ENCODE results near the gene KLHDC8B. TPM values are rescaled to one million over a fixed set of nuclear protein-coding genes. Genes with fewer than 3 reads are reported as not detected.

The KLHDC8B gene
- total and polyA plus RNA-seq, 9 of the 15 experiments (the other 6 are each of a cell fraction or from before 2014, with no cell fraction given) = 6.9 to 34.8 (median 25.2) TPM

DNA sequence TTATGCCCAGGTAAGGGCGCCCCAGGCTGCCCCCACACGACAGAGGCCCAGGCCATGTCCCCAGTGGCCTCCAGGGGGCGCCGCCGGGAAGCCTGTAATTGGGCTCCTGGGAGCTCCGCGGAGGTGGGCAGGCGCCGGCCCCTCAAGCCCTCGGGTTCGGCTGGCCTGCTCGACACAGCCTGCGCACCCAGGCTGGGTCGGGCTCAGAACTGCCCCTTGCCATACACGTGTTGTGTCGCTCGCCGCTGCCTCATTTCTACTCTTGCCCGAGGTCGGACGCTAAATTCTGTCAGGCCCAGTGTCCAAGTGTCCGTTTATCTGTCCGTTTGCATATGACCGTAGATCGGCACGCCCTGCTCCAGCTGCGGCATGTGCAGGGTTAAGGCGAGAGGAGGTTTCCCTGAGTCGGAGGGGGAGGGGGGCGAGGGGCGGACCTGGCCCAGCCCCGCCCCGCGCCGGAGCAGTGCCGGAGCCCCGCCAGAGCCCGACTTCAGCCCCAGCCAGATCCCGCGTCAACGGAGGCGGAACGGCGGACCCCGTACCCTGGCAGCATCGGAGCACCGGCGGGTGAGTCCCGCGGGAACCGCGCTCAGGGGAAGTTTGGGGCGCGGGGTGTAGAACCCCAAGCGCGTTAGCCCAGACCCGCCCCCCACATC lies at the start of gene KLHDC8B (continued):
- peak; percentile 38 for TF ChIP-seq FIP1L1 (IDR thresholded peaks at IDR 0.05; ENCODE audit: low read depth, low read length, poor library complexity, severe bottlenecking)
- no peak for TF ChIP-seq SMAD2 (IDR thresholded peaks at IDR 0.05; ENCODE audit: low read depth, low read length)
- TF ChIP-seq, protein P1, sequence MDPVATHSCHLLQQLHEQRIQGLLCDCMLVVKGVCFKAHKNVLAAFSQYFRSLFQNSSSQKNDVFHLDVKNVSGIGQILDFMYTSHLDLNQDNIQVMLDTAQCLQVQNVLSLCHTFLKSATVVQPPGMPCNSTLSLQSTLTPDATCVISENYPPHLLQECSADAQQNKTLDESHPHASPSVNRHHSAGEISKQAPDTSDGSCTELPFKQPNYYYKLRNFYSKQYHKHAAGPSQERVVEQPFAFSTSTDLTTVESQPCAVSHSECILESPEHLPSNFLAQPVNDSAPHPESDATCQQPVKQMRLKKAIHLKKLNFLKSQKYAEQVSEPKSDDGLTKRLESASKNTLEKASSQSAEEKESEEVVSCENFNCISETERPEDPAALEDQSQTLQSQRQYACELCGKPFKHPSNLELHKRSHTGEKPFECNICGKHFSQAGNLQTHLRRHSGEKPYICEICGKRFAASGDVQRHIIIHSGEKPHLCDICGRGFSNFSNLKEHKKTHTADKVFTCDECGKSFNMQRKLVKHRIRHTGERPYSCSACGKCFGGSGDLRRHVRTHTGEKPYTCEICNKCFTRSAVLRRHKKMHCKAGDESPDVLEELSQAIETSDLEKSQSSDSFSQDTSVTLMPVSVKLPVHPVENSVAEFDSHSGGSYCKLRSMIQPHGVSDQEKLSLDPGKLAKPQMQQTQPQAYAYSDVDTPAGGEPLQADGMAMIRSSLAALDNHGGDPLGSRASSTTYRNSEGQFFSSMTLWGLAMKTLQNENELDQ (CRISPR knock-in tag; IDR thresholded peaks at IDR 0.05; ENCODE audit: borderline replicate concordance) = no peak
- peak; percentile 71 for TF ChIP-seq GABPB1 (CRISPR knock-in tag; IDR thresholded peaks at IDR 0.05)
- TF ChIP-seq, protein P2, sequence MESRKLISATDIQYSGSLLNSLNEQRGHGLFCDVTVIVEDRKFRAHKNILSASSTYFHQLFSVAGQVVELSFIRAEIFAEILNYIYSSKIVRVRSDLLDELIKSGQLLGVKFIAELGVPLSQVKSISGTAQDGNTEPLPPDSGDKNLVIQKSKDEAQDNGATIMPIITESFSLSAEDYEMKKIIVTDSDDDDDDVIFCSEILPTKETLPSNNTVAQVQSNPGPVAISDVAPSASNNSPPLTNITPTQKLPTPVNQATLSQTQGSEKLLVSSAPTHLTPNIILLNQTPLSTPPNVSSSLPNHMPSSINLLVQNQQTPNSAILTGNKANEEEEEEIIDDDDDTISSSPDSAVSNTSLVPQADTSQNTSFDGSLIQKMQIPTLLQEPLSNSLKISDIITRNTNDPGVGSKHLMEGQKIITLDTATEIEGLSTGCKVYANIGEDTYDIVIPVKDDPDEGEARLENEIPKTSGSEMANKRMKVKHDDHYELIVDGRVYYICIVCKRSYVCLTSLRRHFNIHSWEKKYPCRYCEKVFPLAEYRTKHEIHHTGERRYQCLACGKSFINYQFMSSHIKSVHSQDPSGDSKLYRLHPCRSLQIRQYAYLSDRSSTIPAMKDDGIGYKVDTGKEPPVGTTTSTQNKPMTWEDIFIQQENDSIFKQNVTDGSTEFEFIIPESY (CRISPR knock-in tag; IDR thresholded peaks at IDR 0.05) = peak; percentile 52; the same call in 1 of the 2 replicates
- no peak for TF ChIP-seq ZFP36 (IDR thresholded peaks at IDR 0.05; ENCODE audit: low read depth, low read length, partially characterized antibody)
- TF ChIP-seq TRIM24 (IDR thresholded peaks at IDR 0.05) = peak; percentile 57 to 69
- TF ChIP-seq CXXC5 (CRISPR knock-in tag; IDR thresholded peaks at IDR 0.05) = peak; percentile 77
- peak; percentile 76 for TF ChIP-seq NCOR1 (IDR thresholded peaks at IDR 0.05)
- peak; percentile 91 for TF ChIP-seq ZNF766 (CRISPR knock-in tag; conservative IDR thresholded peaks at IDR 0.05)
- TF ChIP-seq WHSC1 (IDR thresholded peaks at IDR 0.05; ENCODE audit: low read length) = no peak
- TF ChIP-seq DACH1 (IDR thresholded peaks at IDR 0.05; ENCODE audit: partially characterized antibody) = peak; percentile 81
- no peak for TF ChIP-seq ZNF785 (CRISPR knock-in tag; IDR thresholded peaks at IDR 0.05)
- peak; percentile 82 for TF ChIP-seq ARID1B (IDR thresholded peaks at IDR 0.05)
- TF ChIP-seq SMARCA4 (IDR thresholded peaks at IDR 0.05) = peak; percentile 78
- TF ChIP-seq SMC3 (conservative IDR thresholded peaks at IDR 0.05; ENCODE audit: insufficient read depth, low read depth, low read length) = peak; percentile 52
- peak; percentile 97 for TF ChIP-seq KLF1 (tag; IDR thresholded peaks at IDR 0.05)
- TF ChIP-seq ZEB2 (IDR thresholded peaks at IDR 0.05) = peak; percentile 60; the same call in 1 of the 2 replicates
- TF ChIP-seq, protein P3, sequence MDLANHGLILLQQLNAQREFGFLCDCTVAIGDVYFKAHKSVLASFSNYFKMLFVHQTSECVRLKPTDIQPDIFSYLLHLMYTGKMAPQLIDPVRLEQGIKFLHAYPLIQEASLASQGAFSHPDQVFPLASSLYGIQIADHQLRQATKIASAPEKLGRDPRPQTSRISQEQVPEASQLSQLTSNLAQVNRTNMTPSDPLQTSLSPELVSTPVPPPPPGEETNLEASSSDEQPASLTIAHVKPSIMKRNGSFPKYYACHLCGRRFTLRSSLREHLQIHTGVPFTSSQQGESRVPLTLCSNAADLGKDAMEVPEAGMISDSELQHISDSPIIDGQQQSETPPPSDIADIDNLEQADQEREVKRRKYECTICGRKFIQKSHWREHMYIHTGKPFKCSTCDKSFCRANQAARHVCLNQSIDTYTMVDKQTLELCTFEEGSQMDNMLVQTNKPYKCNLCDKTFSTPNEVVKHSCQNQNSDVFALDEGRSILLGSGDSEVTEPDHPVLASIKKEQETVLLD (IDR thresholded peaks at IDR 0.05) = peak; percentile 82
- TF ChIP-seq ZNF551 (CRISPR knock-in tag; IDR thresholded peaks at IDR 0.05) = no peak
- TF ChIP-seq NR3C1 (CRISPR knock-in tag; IDR thresholded peaks at IDR 0.05) = no peak
- peak; percentile 57 for TF ChIP-seq RBM22 (IDR thresholded peaks at IDR 0.05; ENCODE audit: low read depth, low read length, poor library complexity, severe bottlenecking)
- TF ChIP-seq HMGN3 (IDR thresholded peaks at IDR 0.05; ENCODE audit: borderline replicate concordance, extremely low read depth, insufficient read length, low read depth, low read length) = peak; percentile 71
- no peak for TF ChIP-seq NFYB (IDR thresholded peaks at IDR 0.05; ENCODE audit: extremely low read depth, insufficient read length)

Measured in K562 (cell line).